ENCODE data around the gene TCF7L1. TPM values are rescaled to one million over a fixed set of nuclear protein-coding genes. Genes with fewer than 3 reads are reported as not detected.
"Not testable (repeated sequence)": the region's sequence is repeated elsewhere in the genome, so short reads cannot be mapped to it uniquely, and the experiment has no call there.

The TCF7L1 gene
- total RNA-seq, 4 donors from 2014 or later, result 0.75 to 2.9 (median 1.1) TPM

DNA sequence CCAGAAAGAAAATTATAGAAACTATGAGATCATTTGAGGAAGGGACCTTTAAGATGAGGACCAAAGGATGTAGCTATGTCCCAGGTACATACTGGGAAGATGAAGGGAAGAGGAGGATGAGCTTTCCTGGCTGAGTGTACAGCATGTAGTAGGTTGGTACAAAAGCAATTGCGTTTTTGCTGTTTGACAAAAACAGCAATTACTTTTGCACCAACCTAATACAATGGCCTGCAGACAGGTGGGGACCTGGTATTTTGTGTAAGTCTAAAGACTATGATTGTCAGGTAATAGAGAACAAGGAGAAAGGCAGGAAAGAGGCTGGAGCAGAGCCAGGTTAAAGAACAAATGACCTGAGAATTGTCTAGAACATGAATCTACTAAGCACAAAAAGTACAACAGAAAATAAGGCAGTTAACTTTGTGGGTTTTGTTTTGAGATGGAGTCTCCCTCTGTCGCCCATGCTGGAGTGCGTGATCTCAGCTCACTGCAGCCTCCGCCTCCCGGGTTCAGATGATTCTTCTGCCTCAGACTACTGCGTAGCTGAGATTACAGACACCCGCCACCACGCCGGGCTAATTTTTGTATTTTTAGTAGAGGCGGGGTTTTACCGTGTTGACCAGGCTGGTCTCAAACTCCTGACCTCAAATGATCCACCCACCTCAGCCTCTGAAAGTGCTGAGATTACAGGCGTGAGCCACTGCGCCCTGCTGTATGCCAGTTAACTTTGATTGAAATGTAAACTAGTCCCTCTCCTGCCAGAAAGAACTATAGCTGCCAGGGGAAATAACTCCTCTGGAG is 197.8 kb downstream of the TCF7L1 start:
- intact Hi-C loops (cut with DNase I; ENCODE audit: low total_unique reads), result no loop called here
- peaks cover 1 to 22% (median 16%) of the 10 kb centered on the region in 4 donors for H3K4me1 ChIP-seq
- TF ChIP-seq POLR2AphosphoS5 (IDR thresholded peaks at IDR 0.05), result no peak
- no peak for TF ChIP-seq POLR2A (IDR thresholded peaks at IDR 0.05)
- TF ChIP-seq, protein P1, sequence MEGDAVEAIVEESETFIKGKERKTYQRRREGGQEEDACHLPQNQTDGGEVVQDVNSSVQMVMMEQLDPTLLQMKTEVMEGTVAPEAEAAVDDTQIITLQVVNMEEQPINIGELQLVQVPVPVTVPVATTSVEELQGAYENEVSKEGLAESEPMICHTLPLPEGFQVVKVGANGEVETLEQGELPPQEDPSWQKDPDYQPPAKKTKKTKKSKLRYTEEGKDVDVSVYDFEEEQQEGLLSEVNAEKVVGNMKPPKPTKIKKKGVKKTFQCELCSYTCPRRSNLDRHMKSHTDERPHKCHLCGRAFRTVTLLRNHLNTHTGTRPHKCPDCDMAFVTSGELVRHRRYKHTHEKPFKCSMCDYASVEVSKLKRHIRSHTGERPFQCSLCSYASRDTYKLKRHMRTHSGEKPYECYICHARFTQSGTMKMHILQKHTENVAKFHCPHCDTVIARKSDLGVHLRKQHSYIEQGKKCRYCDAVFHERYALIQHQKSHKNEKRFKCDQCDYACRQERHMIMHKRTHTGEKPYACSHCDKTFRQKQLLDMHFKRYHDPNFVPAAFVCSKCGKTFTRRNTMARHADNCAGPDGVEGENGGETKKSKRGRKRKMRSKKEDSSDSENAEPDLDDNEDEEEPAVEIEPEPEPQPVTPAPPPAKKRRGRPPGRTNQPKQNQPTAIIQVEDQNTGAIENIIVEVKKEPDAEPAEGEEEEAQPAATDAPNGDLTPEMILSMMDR (IDR thresholded peaks at IDR 0.05), result no peak
- H3K9me3 ChIP-seq, result no peaks in the 10 kb centered on the region
- no peak overlapping the region for H3K4me3 ChIP-seq
- in situ Hi-C loops (cut with MboI; ENCODE audit: low pct_ligation_motif_present in 1 of 4, low pct_unique_long_range_greater_than_20kb in 1 of 4, low sequenced_read_pairs in 3 of 4), result no loop called here
- 64 to 78% methylated on average over 9 to 13 of the region's 13 CpGs for WGBS, 2 donors (ENCODE audit: low coverage in 1 of 2)
- DNase-seq, result no peak
- no peaks in the 10 kb centered on the region for H3K27me3 ChIP-seq
- no peaks in the 10 kb centered on the region for H3K36me3 ChIP-seq
- H3K27ac ChIP-seq, result no peak overlapping the region

DNA sequence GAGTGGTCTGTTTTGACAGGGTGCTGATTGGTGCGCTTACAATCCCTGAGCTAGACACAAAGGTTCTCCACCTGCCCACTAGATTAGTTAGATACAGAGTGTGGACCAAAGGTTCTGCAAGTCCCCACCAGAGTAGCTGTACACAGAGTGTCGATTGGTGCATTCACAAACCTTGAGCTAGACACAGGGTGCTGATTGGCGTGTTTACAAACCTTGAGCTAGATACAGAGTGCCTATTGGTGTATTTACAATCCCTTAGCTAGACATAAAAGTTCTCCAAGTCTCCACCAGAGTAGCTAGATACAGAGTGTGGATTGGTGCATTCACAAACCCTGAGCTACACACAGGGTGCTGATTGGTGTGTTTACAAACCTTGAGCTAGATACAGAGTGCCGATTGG is 200.7 kb downstream of the TCF7L1 start:
- in situ Hi-C loops (cut with MboI; ENCODE audit: low pct_ligation_motif_present in 1 of 4, low pct_unique_long_range_greater_than_20kb in 1 of 4, low sequenced_read_pairs in 3 of 4); intact Hi-C loops (cut with DNase I; ENCODE audit: low total_unique reads); H3K27me3 ChIP-seq; H3K9me3 ChIP-seq; H3K36me3 ChIP-seq; H3K4me3 ChIP-seq; DNase-seq; H3K27ac ChIP-seq; H3K4me1 ChIP-seq: not testable (repeated sequence)
- WGBS, 2 donors (ENCODE audit: low coverage in 1 of 2), result 98% methylated on average over 4 of the region's 4 CpGs; no CpG with 5 or more reads in 1 of the 2 donors

DNA sequence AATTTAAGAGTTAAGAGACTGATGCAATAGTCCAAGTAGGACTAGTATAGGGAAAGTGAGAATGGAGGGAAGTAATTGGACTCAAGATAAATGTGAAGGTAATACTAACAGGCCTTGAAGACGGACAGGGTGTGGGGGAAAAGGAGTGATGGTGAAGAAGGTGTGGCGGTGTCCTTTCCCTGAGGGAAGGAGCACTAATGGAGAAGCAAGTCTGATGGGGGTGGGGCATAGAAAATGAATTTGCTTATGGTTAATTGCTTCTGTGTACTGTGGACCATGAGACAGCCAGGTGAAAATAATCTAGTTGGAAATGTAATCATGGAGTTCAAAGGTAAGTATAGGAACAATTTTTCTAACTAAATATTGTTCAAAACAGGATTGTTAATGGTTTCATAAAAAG is 201.7 kb downstream of the TCF7L1 start:
- H3K36me3 ChIP-seq, result no peaks in the 10 kb centered on the region
- intact Hi-C loops (cut with DNase I; ENCODE audit: low total_unique reads), result no loop called here
- TF ChIP-seq POLR2A (IDR thresholded peaks at IDR 0.05) (no peak), EP300 (IDR thresholded peaks at IDR 0.05; ENCODE audit: low read depth) (no peak)
- TF ChIP-seq, protein P1 (IDR thresholded peaks at IDR 0.05), result no peak
- H3K27ac ChIP-seq, result no peak overlapping the region
- no peak for DNase-seq
- H3K27me3 ChIP-seq, result no peaks in the 10 kb centered on the region
- H3K9me3 ChIP-seq, result no peaks in the 10 kb centered on the region
- no peak overlapping the region for H3K4me3 ChIP-seq
- 45 to 85% methylated on average over 2 of the region's 2 CpGs for WGBS, 2 donors (ENCODE audit: low coverage in 1 of 2)
- in situ Hi-C loops (cut with MboI; ENCODE audit: low pct_ligation_motif_present in 1 of 4, low pct_unique_long_range_greater_than_20kb in 1 of 4, low sequenced_read_pairs in 3 of 4), result no loop called here
- no peaks in the 10 kb centered on the region for H3K4me1 ChIP-seq

- 28 to 38% methylated on average over 7 to 13 of the region's 13 CpGs for WGBS, 2 donors (ENCODE audit: low coverage in 1 of 2)
- no peak overlapping the region for H3K4me3 ChIP-seq
- in situ Hi-C loops (cut with MboI; ENCODE audit: low pct_ligation_motif_present in 1 of 4, low pct_unique_long_range_greater_than_20kb in 1 of 4, low sequenced_read_pairs in 3 of 4), result no loop called here
Measured at GRCh38 chr2:85340034-85340892, 207.1 kb downstream of the TCF7L1 start.

More at GRCh38 chr2:85340034-85340892, 207.1 kb downstream of the TCF7L1 start:
- intact Hi-C loops (cut with DNase I; ENCODE audit: low total_unique reads), result no loop called here
- H3K27me3 ChIP-seq, result no peaks in the 10 kb centered on the region
- no peaks in the 10 kb centered on the region for H3K9me3 ChIP-seq
- TF ChIP-seq POLR2A (IDR thresholded peaks at IDR 0.05) (no peak), POLR2AphosphoS5 (IDR thresholded peaks at IDR 0.05) (no peak), EP300 (IDR thresholded peaks at IDR 0.05; ENCODE audit: low read depth) (no peak)
- TF ChIP-seq, protein P1 (IDR thresholded peaks at IDR 0.05), result no peak
- H3K4me1 ChIP-seq, result no peaks in the 10 kb centered on the region
- no peak for DNase-seq
- H3K36me3 ChIP-seq, result peaks cover 0 to 3% (median under 1%) of the 10 kb centered on the region in 4 donors
- H3K27ac ChIP-seq, result no peak overlapping the region
